Fibroblast of villous mesenchyme (primary cell): ENCODE data around the gene FUT8. TPM values are rescaled to one million over a fixed set of nuclear protein-coding genes. Genes with fewer than 3 reads are reported as not detected.
"Not testable (repeated sequence)": the region's sequence is repeated elsewhere in the genome, so short reads cannot be mapped to it uniquely, and the experiment has no call there.

ENCODE experiments used
- DNase-seq: peaks from one replicate; pipeline ENCODE4 v3.0.0-alpha.2; 2010; ENCODE audit warnings: low read depth
- H3K4me3 ChIP-seq: 2 replicates; pipeline ENCODE4 v1.5.1; 2011; ENCODE audit warnings: low read depth, mild to moderate bottlenecking, low read length
- CTCF ChIP-seq: IDR thresholded peaks from 2 replicates; pipeline ENCODE4 v1.5.1; 2012; ENCODE audit warnings: low read depth, mild to moderate bottlenecking, low read length; ENCODE audit not compliant: insufficient read depth
- total RNA-seq: library from RNA; depleted of rRNA; stranded (reverse); fragments of >200 nt; gene quantifications from 2 replicates; pipeline ENCODE4 v1.2.3, GENCODE V29; 2012

Gene FUT8
- total RNA-seq, 1 donor = 120 TPM

GRCh38 chr14:65696801-65697200 lies 284.3 kb downstream of the FUT8 start:
- no peak for TF ChIP-seq CTCF
- no peak for DNase-seq
- no peak overlapping the region for H3K4me3 ChIP-seq

GRCh38 chr14:65703521-65703920 lies 291.0 kb downstream of the FUT8 start:
- H3K4me3 ChIP-seq = no peak overlapping the region
- DNase-seq = no peak
- no peak for TF ChIP-seq CTCF

GRCh38 chr14:65703996-65704395 lies 291.5 kb downstream of the FUT8 start:
- no peak overlapping the region for H3K4me3 ChIP-seq
- no peak for TF ChIP-seq CTCF
- DNase-seq = peak; percentile 25

GRCh38 chr14:65704437-65704836 lies 291.9 kb downstream of the FUT8 start:
- DNase-seq = no peak
- TF ChIP-seq CTCF = no peak
- no peak overlapping the region for H3K4me3 ChIP-seq

- TF ChIP-seq CTCF = no peak
- no peak overlapping the region for H3K4me3 ChIP-seq
- DNase-seq = no peak
These were observed 292.3 kb downstream of the FUT8 start for GRCh38 chr14:65704850-65705249.

- no peak overlapping the region for H3K4me3 ChIP-seq
- DNase-seq = no peak
- TF ChIP-seq CTCF = no peak
These were observed 297.0 kb downstream of the FUT8 start for GRCh38 chr14:65709576-65709975.

GRCh38 chr14:65716813-65717212 lies 304.3 kb downstream of the FUT8 start:
- not testable (repeated sequence) for DNase-seq, H3K4me3 ChIP-seq

- not testable (repeated sequence) for H3K4me3 ChIP-seq
These were observed 304.9 kb downstream of the FUT8 start for GRCh38 chr14:65717384-65717915.

More at GRCh38 chr14:65717384-65717915, 304.9 kb downstream of the FUT8 start:
- DNase-seq = not testable (repeated sequence)
